ENCODE measurements around the gene TRANK1. TPM values are rescaled to one million over a fixed set of nuclear protein-coding genes. Genes with fewer than 3 reads are reported as not detected.

TRANK1 gene
- total and polyA plus RNA-seq, 2 of the 4 experiments (the other 2 are of a cell fraction), result 7.9 to 12.7 TPM

GRCh38 chr3:36868614-36869436 is 76.0 kb downstream of the TRANK1 start (continued):
- no peak for TF ChIP-seq POLR2A (IDR thresholded peaks at IDR 0.05; ENCODE audit: low read depth, low read length)
- TF ChIP-seq BHLHE40 (IDR thresholded peaks at IDR 0.05; ENCODE audit: low read depth, low read length), result no peak

- intact Hi-C loops (cut with micrococcal nuclease), result loop anchor here (2.0 to 5.0 kb wide), 4 partner anchors 75 to 901 kb away; no protein-coding TSS in a partner anchor
- in situ Hi-C loops (cut with MboI; ENCODE audit: low sequenced_read_pairs), result loop anchor here (5.0 kb wide), 1 partner anchor 141 kb away; no protein-coding TSS in a partner anchor
These were observed 77.0 kb downstream of the TRANK1 start for GRCh38 chr3:36867810-36868209.

More at GRCh38 chr3:36867810-36868209, 77.0 kb downstream of the TRANK1 start:
- no peaks in the 10 kb centered on the region for H3K9me1 ChIP-seq (ENCODE audit: insufficient read depth, low read length)
- H3K27me3 ChIP-seq (ENCODE audit: control insufficient read depth, insufficient read depth, low read length), result no peaks in the 10 kb centered on the region
- no peak for ATAC-seq (ENCODE audit: low read depth)
- H2BK120ac ChIP-seq (ENCODE audit: low read depth, low read length), result no peak overlapping the region
- H2AK9ac ChIP-seq (replicated peaks; ENCODE audit: low read depth, low read length, poor library complexity), result no peak overlapping the region
- H3K4me1 ChIP-seq (ENCODE audit: control insufficient read depth, insufficient read depth, low read length), result no peaks in the 10 kb centered on the region
- H3K36me3 ChIP-seq (ENCODE audit: control insufficient read depth, insufficient read depth, low read length), result 0 out of 2 replicates have a peak, but pooled peaks cover 1% of the 10 kb centered on the region
- H3K18ac ChIP-seq (ENCODE audit: low read depth, low read length), result no peak overlapping the region
- no peak overlapping the region for H2AFZ ChIP-seq (replicated peaks; ENCODE audit: low read length, poor library complexity)
- H3K9me3 ChIP-seq (ENCODE audit: control insufficient read depth, insufficient read depth, low read length), result no peaks in the 10 kb centered on the region
- no peak overlapping the region for H4K91ac ChIP-seq (ENCODE audit: insufficient read depth, low read depth, low read length)
- no CpG with 5 or more reads among the region's 7 CpGs for WGBS, 2 experiments (ENCODE audit: extremely low coverage in 2 of 2, insufficient read length in 1 of 2)
- no peak overlapping the region for H2BK15ac ChIP-seq (ENCODE audit: low read depth, low read length)
- H3K14ac ChIP-seq (replicated peaks; ENCODE audit: low read depth, low read length), result no peak overlapping the region
- BruUV-seq (replicated peaks), result no TSS peak
- H3K4me3 ChIP-seq (ENCODE audit: insufficient read depth, low read depth, low read length), result no peak overlapping the region
- H4K5ac ChIP-seq (ENCODE audit: low read depth, low read length), result no peak overlapping the region
- H2AK5ac ChIP-seq (ENCODE audit: low read depth, low read length), result no peak overlapping the region
- no peaks in the 10 kb centered on the region for H3K79me1 ChIP-seq (ENCODE audit: low read depth in 1 of 2, low read length in 2 of 2)
- ChIA-PET POLR2A (ENCODE audit: unreplicated experiment) (no interaction called here), CTCF (interaction anchor here (0.9 to 1.3 kb wide), 2 partner anchors 20 to 135 kb away, joined by 3 read pairs; no protein-coding TSS in a partner anchor)
- H4K8ac ChIP-seq (ENCODE audit: low read depth in 2 of 2, low read length in 2 of 2), result no peak overlapping the region
- H3K9ac ChIP-seq (ENCODE audit: low read depth, low read length), result no peak overlapping the region
- dilution Hi-C loops (cut with HindIII; ENCODE audit: low sequenced_read_pairs, unreplicated experiment), result no loop called here
- H4K20me1 ChIP-seq (ENCODE audit: insufficient read depth, low read length), result no peaks in the 10 kb centered on the region
- no peak overlapping the region for H3K27ac ChIP-seq (ENCODE audit: insufficient read depth, low read length)
- H3K4ac ChIP-seq (ENCODE audit: low read depth, low read length), result no peak overlapping the region
- H3K23ac ChIP-seq (ENCODE audit: low read depth, low read length), result no peak overlapping the region
- no peak for TF ChIP-seq RAD21 (IDR thresholded peaks at IDR 0.05; ENCODE audit: low read length)
- TF ChIP-seq RCOR1 (IDR thresholded peaks at IDR 0.05; ENCODE audit: insufficient replicate concordance, low read length), result no peak
- no peak for TF ChIP-seq NFE2L2 (IDR thresholded peaks at IDR 0.05; ENCODE audit: low read depth, low read length)
- TF ChIP-seq POLR2A (IDR thresholded peaks at IDR 0.05; ENCODE audit: low read depth, low read length), result no peak
- TF ChIP-seq USF2 (IDR thresholded peaks at IDR 0.05; ENCODE audit: low read depth, low read length), result no peak
- TF ChIP-seq MAZ (IDR thresholded peaks at IDR 0.05; ENCODE audit: borderline replicate concordance, low read depth, low read length), result no peak
- TF ChIP-seq CEBPB (IDR thresholded peaks at IDR 0.05; ENCODE audit: low read depth, low read length), result no peak
- TF ChIP-seq SMC3 (IDR thresholded peaks at IDR 0.05; ENCODE audit: low read depth, low read length), result no peak
- TF ChIP-seq CTCF (conservative IDR thresholded peaks at IDR 0.05; ENCODE audit: low read depth, low read length), result no peak
- no peak for TF ChIP-seq BHLHE40 (IDR thresholded peaks at IDR 0.05; ENCODE audit: low read depth, low read length)
- no peak for TF ChIP-seq ELK1 (IDR thresholded peaks at IDR 0.05; ENCODE audit: borderline replicate concordance, low read depth, low read length)
- TF ChIP-seq MXI1 (IDR thresholded peaks at IDR 0.05; ENCODE audit: borderline replicate concordance, low read depth, low read length), result no peak
- H3K4me2 ChIP-seq (ENCODE audit: low read depth, low read length), result no peak overlapping the region
- DNase-seq, result no peak
- no peak overlapping the region for H2BK5ac ChIP-seq (ENCODE audit: low read depth, low read length, poor library complexity, severe bottlenecking)
- H2BK20ac ChIP-seq (ENCODE audit: low read depth, low read length), result no peak overlapping the region
- H3K56ac ChIP-seq (ENCODE audit: extremely low read depth, insufficient read depth, low read length), result no peak overlapping the region

Data from IMR-90 (cell line).